ENCODE measurements around the gene USE1.

USE1 gene

DNA sequence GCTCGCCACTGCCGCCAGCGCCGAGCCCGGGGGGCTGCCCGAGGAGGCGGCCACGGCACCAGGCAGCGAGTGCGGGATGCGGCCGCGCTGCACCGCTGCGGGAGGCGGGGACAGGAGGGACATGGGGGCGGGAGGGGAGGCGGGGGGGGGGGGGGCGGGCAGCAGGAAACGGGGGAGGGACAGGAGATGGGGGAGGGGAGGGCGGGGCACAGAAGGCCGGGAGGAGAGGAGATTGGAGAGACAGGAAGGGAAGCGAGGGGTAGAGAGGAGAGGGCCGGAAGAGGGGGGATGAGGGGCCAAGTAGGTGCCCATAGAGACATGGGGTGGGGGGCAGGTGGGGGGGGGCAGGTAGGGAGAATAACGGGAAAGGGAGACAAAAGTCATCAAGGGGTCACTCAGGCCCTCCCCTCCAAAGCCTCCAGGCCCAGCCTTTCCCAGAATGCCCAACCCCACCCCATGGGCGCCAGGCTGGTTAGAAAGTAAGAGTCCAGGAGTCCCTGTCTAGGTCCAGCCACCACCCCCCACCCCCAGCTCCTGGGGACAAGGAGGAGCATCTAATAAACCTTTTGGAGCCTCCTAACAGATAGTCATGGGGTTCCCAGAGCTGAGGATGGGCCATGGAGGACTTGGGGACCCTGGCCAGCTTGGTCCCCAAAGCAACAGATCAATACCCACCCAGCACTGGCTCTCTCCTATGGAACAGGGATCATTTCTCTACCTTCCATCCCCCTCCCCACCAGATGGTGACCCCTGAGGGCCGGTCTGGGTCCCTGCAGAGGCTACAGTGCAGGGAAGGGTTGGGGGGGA, 21.0 kb downstream of the USE1 start:
- FAIRE-seq: no peak

GRCh38 chr19:17236811-17237543, 21.8 kb downstream of the USE1 start:
- FAIRE-seq: no peak

- FAIRE-seq: no peak
Observed at GRCh38 chr19:17237747-17238706, 22.9 kb downstream of the USE1 start.

- no peak for FAIRE-seq
Observed at GRCh38 chr19:17240062-17240752, 25.1 kb downstream of the USE1 start.

GRCh38 chr19:17240826-17241399, 25.8 kb downstream of the USE1 start:
- FAIRE-seq: no peak

DNA sequence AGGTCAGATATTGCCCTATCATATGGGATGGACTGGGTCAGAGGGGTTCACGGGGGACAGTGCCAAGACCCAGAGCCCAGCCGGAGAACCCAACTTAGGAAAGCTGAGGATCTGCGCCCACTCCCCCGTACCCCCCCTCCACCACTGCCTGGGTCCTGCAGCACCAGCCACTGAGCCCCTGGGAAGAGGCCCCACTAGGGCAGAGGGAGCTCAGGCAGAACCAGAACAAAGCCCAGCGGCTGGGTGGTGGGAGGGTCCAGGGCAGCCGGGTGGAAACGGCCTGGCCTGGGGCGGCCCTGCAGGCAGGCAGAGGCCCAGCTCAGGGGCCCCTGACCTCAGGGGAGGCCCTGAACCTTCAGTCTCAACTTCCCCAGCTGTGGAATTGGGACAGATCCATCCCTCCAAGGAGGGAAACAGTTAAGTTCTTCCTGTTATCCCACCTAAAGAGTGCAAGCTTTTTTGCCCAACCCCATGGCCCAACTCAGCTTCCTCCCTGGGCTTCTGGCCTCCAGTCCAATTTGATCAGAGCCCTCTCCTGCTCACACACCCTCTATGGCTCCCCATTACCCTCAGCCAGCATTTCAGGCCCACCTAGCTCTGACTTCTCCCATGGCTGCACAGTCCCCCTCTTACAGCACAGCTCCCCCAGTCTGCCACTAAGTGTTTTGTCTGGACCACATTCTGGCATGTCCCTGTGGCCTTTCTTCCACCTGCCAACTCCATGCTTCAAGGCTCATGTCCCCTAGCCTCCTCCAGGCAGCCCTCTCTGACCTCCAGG, 27.5 kb downstream of the USE1 start:
- FAIRE-seq: no peak

DNA sequence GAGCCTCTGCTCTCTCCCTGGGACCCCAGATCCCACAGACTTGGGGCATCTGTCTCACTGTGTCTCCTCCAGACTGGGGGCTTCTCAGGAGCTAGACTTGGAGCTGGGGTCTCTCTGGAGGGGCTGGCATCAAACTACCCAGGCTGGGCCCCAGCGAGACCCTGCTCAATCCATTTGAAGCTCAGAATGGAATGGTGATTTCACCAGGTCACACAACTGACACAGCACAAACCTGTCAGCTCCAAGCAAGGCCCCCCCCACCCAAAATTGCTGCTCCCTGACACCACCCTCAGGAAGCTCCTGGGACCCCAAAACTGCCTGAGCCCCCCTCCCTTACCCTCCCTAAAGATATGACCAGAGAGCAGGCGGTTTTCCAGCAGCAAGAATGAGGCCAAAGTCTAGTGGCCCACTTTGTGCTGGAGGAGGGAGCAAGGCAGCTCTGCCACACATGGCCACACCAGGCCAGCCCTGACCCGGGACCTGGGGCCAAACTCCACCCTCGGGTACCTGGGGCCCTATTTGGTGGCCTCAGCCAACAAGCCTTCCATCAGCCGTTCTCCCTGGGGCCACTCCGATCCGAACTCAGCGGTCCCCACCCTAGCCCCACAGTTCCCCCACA, 28.2 kb downstream of the USE1 start:
- no peak for FAIRE-seq

DNA sequence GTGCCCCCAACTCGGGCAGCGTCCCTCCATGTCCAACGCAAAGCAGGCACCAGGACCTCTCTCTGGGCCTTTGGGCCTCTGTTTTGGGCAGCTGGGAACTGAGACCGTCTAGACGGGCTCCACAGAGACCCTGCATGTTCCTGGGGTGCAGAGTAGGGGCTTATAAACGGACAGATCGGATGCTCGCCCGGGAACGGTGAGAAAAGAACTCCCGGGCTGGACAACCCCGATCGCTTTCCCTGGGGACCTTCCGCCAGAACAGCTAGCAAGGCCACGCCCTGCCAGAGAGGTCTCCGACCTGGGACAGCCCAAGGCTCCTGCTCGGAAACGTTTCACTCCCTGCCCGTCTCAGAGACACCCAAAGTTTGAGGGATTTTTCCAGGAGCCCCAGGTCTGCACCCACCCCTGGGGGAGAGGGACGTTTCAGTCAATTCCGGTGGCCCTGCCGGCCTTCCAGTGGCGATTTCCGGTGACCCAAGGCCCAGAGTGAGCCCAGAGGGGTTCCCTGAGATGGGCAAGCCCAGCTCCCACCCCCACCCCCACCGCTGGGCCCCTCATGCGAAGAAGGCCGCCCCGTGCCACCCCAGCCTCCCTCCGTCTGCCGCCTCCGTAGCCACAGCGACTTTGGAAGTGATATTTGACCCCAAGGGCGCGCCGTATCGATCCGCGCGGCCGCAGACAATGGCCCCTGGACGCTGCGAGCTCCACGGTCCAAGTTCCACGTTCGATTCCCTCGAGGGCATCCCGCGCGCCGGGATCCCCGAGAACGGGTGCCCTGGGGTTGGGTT, 28.9 kb downstream of the USE1 start:
- FAIRE-seq: no peak

DNA sequence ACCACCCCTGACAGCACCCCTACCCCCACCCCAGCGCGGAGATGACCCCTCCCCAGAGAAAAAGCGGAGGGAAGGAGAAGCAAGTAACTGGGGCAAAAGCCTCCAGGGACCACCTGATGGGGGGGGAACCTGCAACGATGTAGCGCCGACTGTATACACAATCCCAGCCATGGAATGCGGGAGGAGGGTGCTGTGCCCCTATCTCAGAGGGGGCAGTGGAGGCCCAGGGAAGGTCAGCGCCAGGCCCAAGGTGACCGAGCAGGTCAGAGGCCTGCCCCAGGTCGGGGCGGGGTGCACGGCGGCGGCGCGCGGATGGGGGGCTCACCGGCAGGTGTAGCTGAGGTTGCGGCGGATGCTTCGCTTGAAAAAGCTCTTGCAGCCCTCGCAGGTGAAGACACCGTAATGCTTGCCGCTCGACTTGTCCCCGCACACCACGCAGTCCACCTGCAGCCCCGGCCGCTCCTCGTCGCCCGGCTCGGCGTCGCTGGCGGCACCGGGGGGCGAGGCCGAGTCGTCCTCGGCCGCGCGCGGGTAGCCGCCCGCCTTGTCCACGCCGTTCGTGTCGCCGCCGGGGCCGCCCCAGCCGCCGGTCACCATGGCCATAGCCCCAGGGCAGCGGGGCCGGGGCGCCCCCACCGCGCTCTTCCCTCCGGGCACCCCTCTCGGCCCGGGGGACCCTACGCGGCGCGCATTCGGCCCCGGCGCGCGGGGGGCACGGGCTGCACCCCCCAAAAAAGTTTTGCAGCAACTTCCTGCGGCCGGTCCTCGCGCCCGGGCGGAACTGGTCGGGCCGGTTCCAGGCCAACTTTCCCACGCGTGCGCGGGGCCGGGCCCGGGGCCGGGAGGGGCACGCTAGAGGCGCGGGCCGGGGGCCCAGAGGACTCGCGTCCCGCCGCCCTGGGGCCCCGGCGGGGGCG, 29.7 kb downstream of the USE1 start:
- FAIRE-seq: no peak

DNA sequence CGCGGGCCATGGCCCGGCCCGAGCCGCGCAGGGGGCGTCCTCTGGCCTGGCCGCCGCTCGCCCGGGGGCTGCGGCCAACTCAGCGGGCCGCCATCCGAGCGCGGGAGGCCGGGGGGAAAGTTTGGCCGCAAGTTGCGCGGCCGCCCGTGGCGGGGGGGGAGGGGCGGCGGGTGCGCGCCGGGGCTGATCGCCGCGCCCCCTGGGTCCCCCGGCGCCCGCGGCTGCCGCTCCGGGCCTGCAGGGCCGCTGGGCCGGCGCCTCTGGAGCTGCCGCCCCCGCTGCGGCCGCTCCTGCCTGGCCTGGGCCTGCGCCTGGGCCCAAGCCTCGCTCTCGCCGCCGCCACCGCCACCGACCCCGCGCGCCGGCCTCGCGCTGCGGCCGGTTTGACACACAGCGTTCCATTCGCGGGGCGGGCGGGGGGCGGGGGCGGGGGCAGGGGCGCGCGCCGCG, 30.4 kb downstream of the USE1 start, which contains the start of gene NR2F6:
Gene NR2F6, minus strand, starts transcription at position 385 of the 450 bp plus-strand sequence. CDS start 699 bp downstream, outside the sequence.
- no peak for FAIRE-seq

DNA sequence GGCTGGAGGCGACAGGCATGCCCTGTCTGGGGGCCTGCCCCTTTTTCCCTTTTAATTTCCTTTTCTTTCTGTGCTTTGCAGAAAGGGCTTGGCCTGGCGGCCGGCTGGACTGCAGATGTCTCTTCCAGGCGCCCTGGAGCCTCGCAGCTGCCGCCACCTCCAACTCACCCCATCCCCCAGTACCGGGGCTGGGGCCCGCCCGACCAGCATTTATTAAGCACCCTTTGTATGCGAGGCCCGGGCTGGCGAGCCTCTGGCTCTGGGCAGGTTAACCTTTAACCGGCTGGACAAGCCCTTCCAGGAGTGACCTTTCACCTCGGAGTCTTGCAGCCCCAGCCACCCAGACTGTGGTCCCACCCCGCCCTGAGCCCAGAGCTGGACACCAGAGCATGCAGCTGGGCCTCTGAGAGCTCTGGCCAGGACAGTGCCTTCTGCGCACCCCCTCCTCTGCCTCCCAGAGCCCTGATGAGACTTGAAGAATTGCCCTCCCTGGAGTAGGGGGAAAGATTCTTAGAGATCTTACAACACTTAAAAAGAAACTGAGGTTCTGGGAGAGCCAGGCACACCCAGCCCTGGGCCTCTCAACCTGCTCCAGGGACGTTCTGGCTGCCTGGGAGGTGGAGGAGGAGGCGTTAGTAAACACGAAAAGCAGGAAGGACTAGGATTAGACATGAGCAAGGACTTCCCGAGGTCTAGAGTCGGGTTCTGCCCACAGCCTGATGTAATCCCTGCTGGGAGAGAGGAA, 31.7 kb downstream of the USE1 start:
- no peak for FAIRE-seq

DNA sequence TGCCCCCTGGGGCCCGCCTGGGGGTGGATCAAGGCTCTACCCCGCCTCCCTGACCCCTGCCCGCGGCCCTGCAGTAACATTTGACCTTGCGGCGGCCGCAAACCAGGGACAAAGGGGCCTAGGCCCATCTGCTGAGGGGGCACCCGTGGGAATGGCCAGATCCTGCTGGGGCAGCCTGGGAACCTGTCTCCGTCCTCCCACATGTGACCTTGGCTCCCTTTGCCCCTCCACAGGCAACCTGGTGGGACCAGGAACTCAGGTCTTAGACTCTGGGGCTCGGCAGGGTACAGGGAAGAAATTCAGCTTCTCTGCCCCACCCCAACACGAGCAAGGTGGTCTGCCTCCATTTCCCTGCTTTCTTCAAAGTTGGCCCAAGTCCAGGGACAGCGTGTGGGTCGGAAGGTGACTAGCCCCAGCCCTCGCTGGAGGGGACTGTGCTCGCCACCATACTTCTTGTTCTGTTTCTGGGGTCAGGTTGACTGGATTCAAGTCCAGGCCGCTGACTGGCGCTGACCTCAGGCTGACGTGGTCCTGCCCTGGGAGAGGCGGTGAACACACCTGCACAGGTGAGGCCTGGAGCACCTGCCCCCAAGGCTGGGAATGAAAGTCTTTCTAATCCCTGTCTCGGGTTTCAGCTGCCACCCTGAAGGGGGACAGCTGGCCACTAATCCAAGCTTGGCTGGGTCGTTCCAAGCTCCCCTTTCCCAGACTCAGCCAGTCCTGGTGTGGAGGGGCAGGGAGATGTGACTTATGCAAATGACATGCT, 33.0 kb downstream of the USE1 start:
- no peak for FAIRE-seq

- no peak for FAIRE-seq
Observed at GRCh38 chr19:17249887-17250548, 34.9 kb downstream of the USE1 start.

DNA sequence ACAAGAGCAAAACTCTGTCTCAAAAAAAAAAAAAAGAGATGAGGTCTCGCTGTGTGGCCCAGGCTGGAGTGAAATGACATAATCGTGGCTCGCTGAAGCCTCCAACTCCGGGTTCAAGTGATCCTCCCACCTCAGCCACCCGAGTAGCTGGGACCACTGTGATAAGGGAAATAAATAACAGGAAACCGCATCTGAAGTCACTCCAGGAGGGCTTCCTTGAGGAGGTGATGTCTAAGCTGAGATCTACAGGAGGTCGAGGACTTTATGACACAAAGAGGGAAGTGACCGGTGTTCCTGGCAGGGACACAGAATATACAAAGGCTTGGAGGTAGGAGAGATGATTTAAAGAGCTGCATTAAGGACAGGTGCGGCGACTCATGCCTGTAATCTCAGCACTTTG, 39.5 kb downstream of the USE1 start:
- no peak for FAIRE-seq

DNA sequence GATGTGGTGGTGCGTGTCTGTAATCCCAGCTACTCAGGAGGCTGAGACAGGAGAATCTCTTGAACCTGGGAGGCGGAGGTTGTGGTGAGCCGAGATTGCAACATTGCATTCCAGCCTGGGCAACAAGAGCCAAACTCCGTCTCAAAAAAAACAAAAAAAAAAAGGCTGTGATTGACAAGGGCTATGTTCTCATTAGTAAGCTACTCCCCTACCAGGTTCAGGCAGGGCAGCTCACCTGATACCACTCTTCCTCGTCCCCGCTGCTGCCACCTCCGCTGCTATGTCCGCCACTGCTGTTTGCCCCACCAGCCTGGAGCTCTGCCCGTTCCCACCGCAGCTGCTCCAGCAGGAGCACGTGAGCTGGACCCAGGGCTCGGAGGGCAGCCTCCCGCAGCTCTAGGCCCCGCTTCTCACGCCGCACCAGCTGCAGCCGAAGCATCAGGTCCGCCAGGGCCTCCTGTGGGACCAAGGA, 40.0 kb downstream of the USE1 start:
- FAIRE-seq: no peak

- FAIRE-seq: no peak
Observed at GRCh38 chr19:17256130-17256529, 41.0 kb downstream of the USE1 start.
